ENCODE data around the gene RGS7.

- TF ChIP-seq CTCF (IDR thresholded peaks at IDR 0.05) = no peak
- no peak for TF ChIP-seq POLR2A (IDR thresholded peaks at IDR 0.05)
These were observed 20.7 kb downstream of the RGS7 start for GRCh38 chr1:241336335-241336734.

Data from Peyer's patch (tissue), 4 donors.